ENCODE measurements around the gene TSHZ1. TPM values are rescaled to one million over a fixed set of nuclear protein-coding genes. Genes with fewer than 3 reads are reported as not detected.

Gene TSHZ1
- total RNA-seq, 1 experiment from 2014 or later: 9.7 TPM

DNA sequence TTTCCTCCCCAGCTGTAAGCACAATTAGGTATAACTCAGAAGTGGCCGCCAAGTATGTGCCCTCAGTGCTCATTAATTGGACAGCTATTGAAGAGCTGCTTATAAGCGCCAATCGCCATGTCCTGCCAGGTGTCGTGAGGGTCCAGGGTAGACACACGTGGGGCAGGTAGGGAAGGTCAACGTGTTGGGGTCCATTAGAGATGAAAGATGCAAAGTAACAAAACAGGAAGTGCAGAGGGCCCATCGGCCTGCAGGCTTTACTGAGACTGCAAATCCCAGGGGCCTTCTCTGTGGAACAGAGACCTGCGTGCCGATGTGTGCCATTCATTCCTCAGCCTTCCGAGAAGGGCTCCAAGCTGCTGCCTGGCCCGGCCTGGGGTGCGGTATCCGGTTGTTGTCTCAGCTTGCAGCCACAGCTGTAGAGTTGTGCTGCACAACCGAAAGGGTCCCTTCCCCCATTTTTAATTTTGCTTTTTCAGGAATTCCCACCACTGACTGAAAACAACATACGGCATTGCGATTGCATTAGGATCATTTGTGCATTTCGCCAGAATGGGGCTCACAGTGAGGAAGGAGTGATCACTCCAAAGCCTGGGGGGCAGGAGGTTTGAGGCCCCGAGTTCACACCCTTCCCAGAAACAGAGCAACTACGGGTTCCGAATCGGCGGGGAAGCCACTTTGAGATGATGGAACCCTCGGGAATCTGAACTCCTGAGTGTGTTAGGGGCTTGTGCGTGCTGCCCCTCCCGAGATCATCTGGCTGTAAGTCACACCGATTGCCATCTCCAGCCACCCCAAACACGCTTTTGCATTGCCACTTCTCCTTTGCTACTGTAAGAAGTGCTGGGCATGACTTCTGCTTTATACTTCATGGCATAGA lies 94.3 kb downstream of the TSHZ1 start:
- Mint-ChIP-seq H3K36me3 (ENCODE audit: insufficient read depth, unreplicated experiment) (peaks cover 7% of the 10 kb centered on the region), H3K27ac (ENCODE audit: low read depth, unreplicated experiment) (no peak overlapping the region), H3K9me3 (ENCODE audit: unreplicated experiment) (peaks cover 12% of the 10 kb centered on the region), H3K4me1 (ENCODE audit: insufficient read depth, unreplicated experiment) (no peaks in the 10 kb centered on the region), H3K4me3 (ENCODE audit: unreplicated experiment) (no peak overlapping the region), H3K27me3 (ENCODE audit: insufficient read depth, unreplicated experiment) (no peaks in the 10 kb centered on the region)
- BruUV-seq (replicated peaks): no TSS peak
- ChIA-PET CTCF (interaction anchor here (0.6 kb wide), 2 partner anchors 158 to 433 kb away, joined by 3 to 5 read pairs; no protein-coding TSS in a partner anchor), POLR2A (no interaction called here)
- TF ChIP-seq, protein P1, sequence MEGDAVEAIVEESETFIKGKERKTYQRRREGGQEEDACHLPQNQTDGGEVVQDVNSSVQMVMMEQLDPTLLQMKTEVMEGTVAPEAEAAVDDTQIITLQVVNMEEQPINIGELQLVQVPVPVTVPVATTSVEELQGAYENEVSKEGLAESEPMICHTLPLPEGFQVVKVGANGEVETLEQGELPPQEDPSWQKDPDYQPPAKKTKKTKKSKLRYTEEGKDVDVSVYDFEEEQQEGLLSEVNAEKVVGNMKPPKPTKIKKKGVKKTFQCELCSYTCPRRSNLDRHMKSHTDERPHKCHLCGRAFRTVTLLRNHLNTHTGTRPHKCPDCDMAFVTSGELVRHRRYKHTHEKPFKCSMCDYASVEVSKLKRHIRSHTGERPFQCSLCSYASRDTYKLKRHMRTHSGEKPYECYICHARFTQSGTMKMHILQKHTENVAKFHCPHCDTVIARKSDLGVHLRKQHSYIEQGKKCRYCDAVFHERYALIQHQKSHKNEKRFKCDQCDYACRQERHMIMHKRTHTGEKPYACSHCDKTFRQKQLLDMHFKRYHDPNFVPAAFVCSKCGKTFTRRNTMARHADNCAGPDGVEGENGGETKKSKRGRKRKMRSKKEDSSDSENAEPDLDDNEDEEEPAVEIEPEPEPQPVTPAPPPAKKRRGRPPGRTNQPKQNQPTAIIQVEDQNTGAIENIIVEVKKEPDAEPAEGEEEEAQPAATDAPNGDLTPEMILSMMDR (IDR thresholded peaks at IDR 0.05; ENCODE audit: unreplicated experiment): no peak
- no peak for DNase-seq (ENCODE audit: unreplicated experiment)
- intact Hi-C loops (cut with micrococcal nuclease): no loop called here

DNA sequence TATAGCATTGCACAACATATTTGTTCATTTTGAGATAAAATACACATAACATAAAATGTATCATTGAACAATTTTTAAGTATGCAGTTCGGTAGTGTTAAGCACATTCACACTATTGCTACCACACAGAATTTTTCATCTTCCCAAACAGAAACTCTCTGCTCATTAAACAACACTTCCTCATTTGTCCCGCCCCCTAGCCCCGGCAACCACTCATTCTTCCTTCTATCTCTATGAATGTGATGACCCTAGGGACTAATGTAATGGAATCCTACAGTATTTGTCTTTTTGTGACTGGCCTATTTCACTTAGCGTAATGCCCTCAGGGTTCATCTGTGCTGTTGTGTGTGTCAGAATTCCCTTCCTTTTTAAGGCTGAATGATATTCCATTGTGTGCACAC lies 95.4 kb downstream of the TSHZ1 start:
- no peak for DNase-seq (ENCODE audit: unreplicated experiment)
- POLR2A ChIA-PET: no interaction called here
- intact Hi-C loops (cut with micrococcal nuclease): no loop called here
- CTCF ChIA-PET: no interaction called here
- TF ChIP-seq, protein P1 (IDR thresholded peaks at IDR 0.05; ENCODE audit: unreplicated experiment): no peak
- H3K4me1 Mint-ChIP-seq (ENCODE audit: insufficient read depth, unreplicated experiment): no peaks in the 10 kb centered on the region
- peaks cover 20% of the 10 kb centered on the region for H3K9me3 Mint-ChIP-seq (ENCODE audit: unreplicated experiment)
- no TSS peak for BruUV-seq (replicated peaks)
- H3K36me3 Mint-ChIP-seq (ENCODE audit: insufficient read depth, unreplicated experiment): peaks cover 7% of the 10 kb centered on the region
- no peak overlapping the region for H3K4me3 Mint-ChIP-seq (ENCODE audit: unreplicated experiment)
- no peak overlapping the region for H3K27ac Mint-ChIP-seq (ENCODE audit: low read depth, unreplicated experiment)
- H3K27me3 Mint-ChIP-seq (ENCODE audit: insufficient read depth, unreplicated experiment): no peaks in the 10 kb centered on the region

DNA sequence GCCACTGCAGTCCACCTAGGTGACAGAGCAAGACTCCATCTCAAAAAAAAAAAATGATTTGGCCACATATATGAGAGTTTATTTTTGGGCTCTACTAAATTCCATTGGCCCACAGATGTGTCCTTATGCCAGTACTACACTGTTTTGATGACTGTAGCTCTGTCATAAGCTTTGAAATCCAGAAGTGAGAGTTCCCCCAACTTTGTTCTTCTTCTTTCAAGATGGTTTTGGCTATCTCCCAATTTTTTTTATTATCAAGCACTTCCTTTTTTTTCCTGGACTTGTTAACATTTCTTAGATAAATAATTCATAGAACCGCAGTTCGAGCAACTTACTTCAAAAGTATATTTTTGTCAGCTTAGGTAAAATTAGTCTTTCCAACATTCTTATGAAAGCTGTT lies 96.9 kb downstream of the TSHZ1 start:
- H3K27ac Mint-ChIP-seq (ENCODE audit: low read depth, unreplicated experiment): no peak overlapping the region
- CTCF ChIA-PET: interaction anchor here (0.6 to 0.8 kb wide), 3 partner anchors 44 to 878 kb away, joined by 3 read pairs; no protein-coding TSS in a partner anchor
- no TSS peak for BruUV-seq (replicated peaks)
- H3K4me3 Mint-ChIP-seq (ENCODE audit: unreplicated experiment): no peak overlapping the region
- POLR2A ChIA-PET: interaction anchor here (0.7 kb wide), 1 partner anchor 426 kb away, joined by 4 read pairs; no protein-coding TSS in a partner anchor
- intact Hi-C loops (cut with micrococcal nuclease): no loop called here
- DNase-seq (ENCODE audit: unreplicated experiment): no peak
- no peaks in the 10 kb centered on the region for H3K27me3 Mint-ChIP-seq (ENCODE audit: insufficient read depth, unreplicated experiment)
- H3K9me3 Mint-ChIP-seq (ENCODE audit: unreplicated experiment): peaks cover 20% of the 10 kb centered on the region
- H3K36me3 Mint-ChIP-seq (ENCODE audit: insufficient read depth, unreplicated experiment): peaks cover 7% of the 10 kb centered on the region
- no peaks in the 10 kb centered on the region for H3K4me1 Mint-ChIP-seq (ENCODE audit: insufficient read depth, unreplicated experiment)
- TF ChIP-seq, protein P1 (IDR thresholded peaks at IDR 0.05; ENCODE audit: unreplicated experiment): no peak

DNA sequence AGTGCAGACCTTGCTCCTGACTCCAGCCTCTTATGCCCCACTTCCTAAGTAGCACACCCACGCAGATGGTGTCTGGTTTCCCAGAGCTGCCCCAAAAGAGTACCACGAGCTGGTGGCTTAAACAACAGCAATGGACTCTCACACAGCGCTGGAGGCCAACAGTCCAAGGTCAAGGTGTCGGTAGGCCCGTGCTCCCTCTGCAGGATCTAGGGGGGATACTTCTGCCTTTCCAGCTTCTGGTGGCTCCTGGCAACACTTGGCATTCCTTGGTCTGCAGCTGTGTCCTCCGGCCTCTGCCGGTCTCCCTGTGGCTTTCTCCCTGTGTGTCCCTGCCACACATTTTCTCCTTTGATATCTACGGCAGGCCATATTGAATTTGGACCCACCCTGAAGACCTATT lies 99.0 kb downstream of the TSHZ1 start:
- CTCF ChIA-PET: interaction anchor here (0.6 to 1.0 kb wide), 2 partner anchors 170 to 174 kb away, joined by 3 read pairs; no protein-coding TSS in a partner anchor
- Mint-ChIP-seq H3K4me1 (ENCODE audit: insufficient read depth, unreplicated experiment) (no peaks in the 10 kb centered on the region), H3K27me3 (ENCODE audit: insufficient read depth, unreplicated experiment) (no peaks in the 10 kb centered on the region), H3K27ac (ENCODE audit: low read depth, unreplicated experiment) (no peak overlapping the region), H3K36me3 (ENCODE audit: insufficient read depth, unreplicated experiment) (peaks cover 4% of the 10 kb centered on the region), H3K4me3 (ENCODE audit: unreplicated experiment) (no peak overlapping the region), H3K9me3 (ENCODE audit: unreplicated experiment) (peaks cover 20% of the 10 kb centered on the region)
- no peak for DNase-seq (ENCODE audit: unreplicated experiment)
- intact Hi-C loops (cut with micrococcal nuclease): no loop called here
- TF ChIP-seq, protein P1 (IDR thresholded peaks at IDR 0.05; ENCODE audit: unreplicated experiment): no peak
- BruUV-seq (replicated peaks): no TSS peak
- POLR2A ChIA-PET: no interaction called here
